H1 (cell line): ENCODE results near the gene ASB1.

ENCODE experiments used
- CEBPB ChIP-seq: IDR thresholded peaks from 2 replicates; pipeline ENCODE4 v1.6.1; 2012; ENCODE audit warnings: low read depth, low read length
- CHD2 ChIP-seq: IDR thresholded peaks from 2 replicates; pipeline ENCODE4 v1.6.1; 2012; ENCODE audit warnings: low read length, improper control_type of control experiment
- EGR1 ChIP-seq: IDR thresholded peaks from 2 replicates; pipeline ENCODE4 v1.6.1; 2011; ENCODE audit warnings: low read depth, low read length, borderline replicate concordance
- EZH2 ChIP-seq: fragments of 200-600 bp; sonication (generic); IDR thresholded peaks from 2 replicates; pipeline ENCODE4 v1.7.1; 2012; ENCODE audit warnings: low read depth, mild to moderate bottlenecking, moderate library complexity, low read length, inconsistent platforms; ENCODE audit not compliant: severe bottlenecking
- HDAC6 ChIP-seq: IDR thresholded peaks from one replicate; pipeline ENCODE4 v1.7.1; 2012; ENCODE audit warnings: low read depth, mild to moderate bottlenecking, inconsistent platforms, low read length, moderate library complexity
- KDM1A ChIP-seq: fragments of 200-600, 300-600 bp; sonication (generic); IDR thresholded peaks from 2 replicates; pipeline ENCODE4 v1.7.1; 2016; ENCODE audit warnings: mild to moderate bottlenecking, low read length, borderline replicate concordance
- POLR2A ChIP-seq, 2 experiments: IDR thresholded peaks; 1 replicate in 1 of 2; 2 replicates in 1 of 2; pipeline ENCODE4 v1.6.1; 2011; ENCODE audit warnings: low read depth in 2 of 2, low read length in 2 of 2, mild to moderate bottlenecking in 2 of 2; ENCODE audit errors: control extremely low read depth in 1 of 2
- POLR2AphosphoS5 ChIP-seq: IDR thresholded peaks from 2 replicates; pipeline ENCODE4 v1.6.1; 2011; ENCODE audit warnings: low read depth, low read length
- RBBP5 ChIP-seq: IDR thresholded peaks from 2 replicates; pipeline ENCODE4 v1.7.1; 2012; ENCODE audit warnings: low read depth, mild to moderate bottlenecking, inconsistent platforms, low read length, moderate library complexity, borderline replicate concordance
- RFX5 ChIP-seq: IDR thresholded peaks from 2 replicates; pipeline ENCODE4 v1.6.1; 2011; ENCODE audit warnings: low read depth, low read length, improper control_type of control experiment, borderline replicate concordance
- RXRA ChIP-seq: IDR thresholded peaks from 2 replicates; pipeline ENCODE4 v1.6.1; 2011; ENCODE audit warnings: low read depth, mild to moderate bottlenecking, low read length, moderate library complexity; ENCODE audit not compliant: insufficient read depth
- SP1 ChIP-seq: IDR thresholded peaks from 2 replicates; pipeline ENCODE4 v1.6.1; 2011; ENCODE audit warnings: low read depth, low read length
- TBP ChIP-seq: IDR thresholded peaks from 2 replicates; pipeline ENCODE4 v1.6.1; 2011; ENCODE audit warnings: low read depth, low read length, improper control_type of control experiment
- TF ChIP-seq, protein P1 (sequence below), 3 experiments: IDR thresholded peaks; 1 replicate in 2 of 3; 2 replicates in 1 of 3; pipeline versions ENCODE4 v1.5.1 to v1.6.1; 2011; ENCODE audit warnings: low read length in 3 of 3, mild to moderate bottlenecking in 3 of 3, inconsistent platforms in 2 of 3, low read depth in 1 of 3, moderate library complexity in 1 of 3; ENCODE audit not compliant: insufficient read depth in 1 of 3; ENCODE audit errors: control extremely low read depth in 1 of 3

DNA sequence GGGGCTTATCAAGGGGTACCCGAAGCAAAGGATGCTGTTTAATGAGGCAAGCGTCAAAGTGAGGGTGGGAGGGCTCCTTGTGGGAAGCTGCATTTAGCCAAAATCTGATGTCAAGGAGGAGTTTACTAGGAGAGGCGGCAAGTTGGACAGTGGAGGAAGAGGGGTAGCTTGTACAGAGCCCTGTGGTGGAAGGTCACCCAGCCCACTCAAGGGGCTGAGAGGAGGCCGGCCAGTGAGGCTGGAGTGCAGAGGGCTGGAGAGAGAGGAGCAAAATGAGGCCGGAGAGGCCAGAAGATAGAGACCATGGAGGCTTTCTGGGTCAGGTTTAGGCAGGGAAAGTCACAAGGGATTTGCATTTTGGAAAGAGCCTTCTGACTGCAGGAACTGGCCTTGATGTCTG lies 49.5 kb downstream of the ASB1 start:
- TF ChIP-seq, protein P1, sequence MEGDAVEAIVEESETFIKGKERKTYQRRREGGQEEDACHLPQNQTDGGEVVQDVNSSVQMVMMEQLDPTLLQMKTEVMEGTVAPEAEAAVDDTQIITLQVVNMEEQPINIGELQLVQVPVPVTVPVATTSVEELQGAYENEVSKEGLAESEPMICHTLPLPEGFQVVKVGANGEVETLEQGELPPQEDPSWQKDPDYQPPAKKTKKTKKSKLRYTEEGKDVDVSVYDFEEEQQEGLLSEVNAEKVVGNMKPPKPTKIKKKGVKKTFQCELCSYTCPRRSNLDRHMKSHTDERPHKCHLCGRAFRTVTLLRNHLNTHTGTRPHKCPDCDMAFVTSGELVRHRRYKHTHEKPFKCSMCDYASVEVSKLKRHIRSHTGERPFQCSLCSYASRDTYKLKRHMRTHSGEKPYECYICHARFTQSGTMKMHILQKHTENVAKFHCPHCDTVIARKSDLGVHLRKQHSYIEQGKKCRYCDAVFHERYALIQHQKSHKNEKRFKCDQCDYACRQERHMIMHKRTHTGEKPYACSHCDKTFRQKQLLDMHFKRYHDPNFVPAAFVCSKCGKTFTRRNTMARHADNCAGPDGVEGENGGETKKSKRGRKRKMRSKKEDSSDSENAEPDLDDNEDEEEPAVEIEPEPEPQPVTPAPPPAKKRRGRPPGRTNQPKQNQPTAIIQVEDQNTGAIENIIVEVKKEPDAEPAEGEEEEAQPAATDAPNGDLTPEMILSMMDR (IDR thresholded peaks at IDR 0.05; ENCODE audit: control extremely low read depth in 1 of 3, insufficient read depth in 1 of 3, low read depth in 1 of 3, low read length in 3 of 3), result no peak
- no peak for TF ChIP-seq RBBP5
- no peak for TF ChIP-seq TBP
- no peak for TF ChIP-seq EGR1
- TF ChIP-seq POLR2AphosphoS5, result no peak
- no peak for TF ChIP-seq RFX5
- TF ChIP-seq RXRA, result no peak
- TF ChIP-seq HDAC6, result no peak
- no peak for TF ChIP-seq CEBPB
- TF ChIP-seq EZH2, result no peak
- no peak for TF ChIP-seq KDM1A
- no peak for TF ChIP-seq SP1
- no peak for TF ChIP-seq POLR2A (IDR thresholded peaks at IDR 0.05; ENCODE audit: control extremely low read depth in 1 of 2, low read depth in 2 of 2, low read length in 2 of 2)
- TF ChIP-seq CHD2, result no peak
